GF-D8 (cell line): Measurements from ENCODE around the gene KANK4.
"Not testable (repeated sequence)": the region's sequence is repeated elsewhere in the genome, so short reads cannot be mapped to it uniquely, and the experiment has no call there.

ENCODE experiments used
- DNase-seq: peaks from one replicate; lab custom pipeline; 2025; lab: John Stamatoyannopoulos, UW

KANK4 gene

GRCh38 chr1:62271948-62272728 is 47.1 kb downstream of the KANK4 start:
- DNase-seq, result peak; percentile 34

GRCh38 chr1:62271134-62271533 is 48.1 kb downstream of the KANK4 start:
- DNase-seq, result no peak

- no peak for DNase-seq
Measured at GRCh38 chr1:62269851-62270495, 49.3 kb downstream of the KANK4 start.

- no peak for DNase-seq
Measured at GRCh38 chr1:62269439-62269838, 49.8 kb downstream of the KANK4 start.

GRCh38 chr1:62268315-62268714 is 50.9 kb downstream of the KANK4 start:
- DNase-seq, result no peak

GRCh38 chr1:62265956-62266935 is 53.0 kb downstream of the KANK4 start:
- no peak for DNase-seq

GRCh38 chr1:62263814-62264353 is 55.4 kb downstream of the KANK4 start:
- no peak for DNase-seq

GRCh38 chr1:62263006-62263813 is 56.0 kb downstream of the KANK4 start:
- no peak for DNase-seq

- DNase-seq, result no peak
Measured at GRCh38 chr1:62260688-62261087, 58.5 kb downstream of the KANK4 start.

- DNase-seq, result no peak
Measured at GRCh38 chr1:62259551-62259950, 59.7 kb downstream of the KANK4 start.

GRCh38 chr1:62250126-62250726 is 69.0 kb downstream of the KANK4 start:
- no peak for DNase-seq

- no peak for DNase-seq
Measured at GRCh38 chr1:62247391-62248168, 71.7 kb downstream of the KANK4 start.

- no peak for DNase-seq
Measured at GRCh38 chr1:62245201-62245600, 74.0 kb downstream of the KANK4 start.

- not testable (repeated sequence) for DNase-seq
Measured at GRCh38 chr1:62244380-62244779, 74.9 kb downstream of the KANK4 start.

GRCh38 chr1:62241371-62242131 is 77.7 kb downstream of the KANK4 start:
- no peak for DNase-seq

GRCh38 chr1:62240651-62241370 is 78.4 kb downstream of the KANK4 start:
- no peak for DNase-seq

GRCh38 chr1:62239652-62240403 is 79.4 kb downstream of the KANK4 start:
- not testable (repeated sequence) for DNase-seq

- no peak for DNase-seq
Measured at GRCh38 chr1:62238507-62238906, 80.7 kb downstream of the KANK4 start.
